Brain microvascular endothelial cell (primary cell): ENCODE results near the gene CDH13.

Source experiments
- DNase-seq: peaks from one replicate; pipeline ENCODE4 v3.0.0-alpha.2; 2020
- H3K27ac ChIP-seq: fragments of 250-450 bp; sonication (Bioruptor Pico); 2 replicates; pipeline ENCODE4 v1.5.1; 2020; ENCODE audit warnings: mild to moderate bottlenecking, moderate library complexity
- H3K27me3 ChIP-seq: fragments of 250-450 bp; sonication (Bioruptor Pico); replicated peaks from 2 replicates; pipeline ENCODE4 v1.5.1; 2020; ENCODE audit warnings: mild to moderate bottlenecking
- H3K36me3 ChIP-seq: fragments of 250-450 bp; sonication (Bioruptor Pico); replicated peaks from 2 replicates; pipeline ENCODE4 v1.5.1; 2020; ENCODE audit warnings: mild to moderate bottlenecking
- H3K4me3 ChIP-seq: 2 replicates; pipeline ENCODE4 v1.5.1; 2011; ENCODE audit warnings: low read depth, mild to moderate bottlenecking, control low read depth, low read length, moderate library complexity
- CTCF ChIP-seq: IDR thresholded peaks from 2 replicates; pipeline ENCODE4 v1.5.1; 2011; ENCODE audit warnings: low read depth, mild to moderate bottlenecking, moderate library complexity, low read length, control low read depth, inconsistent platforms; ENCODE audit errors: missing control alignments
- in situ Hi-C: cut with HindIII; loops from 2 replicates; pipeline ENCODE4 v1.10.0; 2017; ENCODE audit warnings: low sequenced_read_pairs, low pct_ligation_motif_present

The CDH13 gene

GRCh38 chr16:83004868-83005652, 378.3 kb downstream of the CDH13 start:
- in situ Hi-C loops = no loop called here
- Histone ChIP-seq H3K27ac (no peak overlapping the region), H3K27me3 (no peaks in the 10 kb centered on the region), H3K4me3 (no peak overlapping the region), H3K36me3 (no peaks in the 10 kb centered on the region)
- TF ChIP-seq CTCF = no peak
- DNase-seq = no peak

GRCh38 chr16:83005653-83006160, 378.9 kb downstream of the CDH13 start:
- Histone ChIP-seq H3K27ac (no peak overlapping the region), H3K27me3 (no peaks in the 10 kb centered on the region), H3K4me3 (no peak overlapping the region), H3K36me3 (no peaks in the 10 kb centered on the region)
- no peak for DNase-seq
- in situ Hi-C loops = no loop called here
- TF ChIP-seq CTCF = no peak

- no peak for DNase-seq
- Histone ChIP-seq H3K27ac (no peak overlapping the region), H3K4me3 (no peak overlapping the region), H3K27me3 (no peaks in the 10 kb centered on the region), H3K36me3 (no peaks in the 10 kb centered on the region)
- in situ Hi-C loops = no loop called here
- no peak for TF ChIP-seq CTCF
Measured at GRCh38 chr16:83010776-83011720, 384.3 kb downstream of the CDH13 start.

- Histone ChIP-seq H3K27me3 (no peaks in the 10 kb centered on the region), H3K4me3 (no peak overlapping the region), H3K36me3 (no peaks in the 10 kb centered on the region), H3K27ac (no peak overlapping the region)
- no peak for DNase-seq
- TF ChIP-seq CTCF = no peak
- in situ Hi-C loops = no loop called here
Measured at GRCh38 chr16:83011939-83012338, 385.2 kb downstream of the CDH13 start.

- in situ Hi-C loops = no loop called here
- DNase-seq = no peak
- Histone ChIP-seq H3K36me3 (no peaks in the 10 kb centered on the region), H3K27ac (no peak overlapping the region), H3K27me3 (no peaks in the 10 kb centered on the region), H3K4me3 (no peak overlapping the region)
- TF ChIP-seq CTCF = no peak
Measured at GRCh38 chr16:83013071-83013470, 386.3 kb downstream of the CDH13 start.
